IMR-90 (cell line): Measurements from ENCODE around the gene ST6GALNAC4. TPM values are rescaled to one million over a fixed set of nuclear protein-coding genes. Genes with fewer than 3 reads are reported as not detected.

ENCODE experiments used
- ATAC-seq: fragments of 200-7000 bp; cut with Tn5 transposase; 2 replicates; pipeline ENCODE4 v1.9.1; 2020; ENCODE audit warnings: low read depth, mild to moderate bottlenecking, moderate library complexity
- BruUV-seq: library from RNA; stranded (reverse); fragments of 400-500 nt; replicated peaks from 2 replicates; lab custom pipeline; 2021; lab: Mats Ljungman, UMichigan
- CTCF ChIA-PET: fragments of 300-600 bp; formaldehyde crosslinking; extraction: SDS; loops from one replicate; lab custom pipeline; 2021; ENCODE audit warnings: antibody characterized with exemption; lab: Yijun Ruan, JAX
- POLR2A ChIA-PET: fragments of 300-600 bp; sonication (Branson Sonifier 250); formaldehyde crosslinking; loops from one replicate; lab custom pipeline; 2022; ENCODE audit warnings: antibody characterized with exemption; ENCODE audit not compliant: unreplicated experiment; lab: Charles Lee
- DNase-seq: peaks from one replicate; pipeline ENCODE4 v3.0.0; 2013
- H2AFZ ChIP-seq: replicated peaks from 2 replicates; pipeline ENCODE3; 2013; ENCODE audit warnings: low read length, mild to moderate bottlenecking; ENCODE audit not compliant: poor library complexity
- H2AK5ac ChIP-seq: 2 replicates; pipeline ENCODE4 v1.6.1; 2013; ENCODE audit warnings: low read depth, low read length, inconsistent platforms
- H2AK9ac ChIP-seq: replicated peaks from 2 replicates; pipeline ENCODE3; 2013; ENCODE audit warnings: mild to moderate bottlenecking, low read depth, low read length, moderate library complexity; ENCODE audit not compliant: poor library complexity
- H2BK120ac ChIP-seq: 2 replicates; pipeline ENCODE4 v1.6.1; 2013; ENCODE audit warnings: low read depth, low read length, inconsistent platforms
- H2BK15ac ChIP-seq: 3 replicates; pipeline ENCODE4 v1.6.1; 2013; ENCODE audit warnings: low read depth, low read length, inconsistent platforms
- H2BK20ac ChIP-seq: 2 replicates; pipeline ENCODE4 v1.6.1; 2013; ENCODE audit warnings: low read depth, mild to moderate bottlenecking, inconsistent platforms, low read length, moderate library complexity
- H2BK5ac ChIP-seq: 2 replicates; pipeline ENCODE4 v1.6.1; 2013; ENCODE audit warnings: mild to moderate bottlenecking, low read depth, low read length, inconsistent platforms; ENCODE audit not compliant: poor library complexity, severe bottlenecking
- H3K14ac ChIP-seq: replicated peaks from 2 replicates; pipeline ENCODE4 v1.6.1; 2013; ENCODE audit warnings: low read depth, low read length, inconsistent platforms
- H3K18ac ChIP-seq: 2 replicates; pipeline ENCODE4 v1.6.1; 2013; ENCODE audit warnings: low read depth, low read length, control low read depth
- H3K23ac ChIP-seq: 2 replicates; pipeline ENCODE4 v1.6.1; 2013; ENCODE audit warnings: low read depth, low read length, inconsistent platforms
- H3K27ac ChIP-seq: 2 replicates; pipeline ENCODE4 v1.5.1; 2013; ENCODE audit warnings: mild to moderate bottlenecking, control low read depth, low read length; ENCODE audit not compliant: insufficient read depth
- H3K27me3 ChIP-seq: 2 replicates; pipeline ENCODE4 v1.6.1; 2013; ENCODE audit warnings: low read length; ENCODE audit not compliant: control insufficient read depth, insufficient read depth
- H3K36me3 ChIP-seq: 2 replicates; pipeline ENCODE4 v1.6.1; 2013; ENCODE audit warnings: low read length, mixed read lengths; ENCODE audit not compliant: control insufficient read depth, insufficient read depth
- H3K4ac ChIP-seq: 2 replicates; pipeline ENCODE4 v1.6.1; 2013; ENCODE audit warnings: low read depth, low read length, inconsistent platforms
- H3K4me1 ChIP-seq: 2 replicates; pipeline ENCODE4 v1.6.1; 2013; ENCODE audit warnings: low read length, mixed read lengths; ENCODE audit not compliant: control insufficient read depth, insufficient read depth
- H3K4me2 ChIP-seq: 2 replicates; pipeline ENCODE4 v1.6.1; 2013; ENCODE audit warnings: low read depth, mild to moderate bottlenecking, control low read depth, low read length, moderate library complexity
- H3K4me3 ChIP-seq: 2 replicates; pipeline ENCODE4 v1.5.1; 2013; ENCODE audit warnings: low read depth, mild to moderate bottlenecking, control low read depth, low read length, moderate library complexity; ENCODE audit not compliant: insufficient read depth
- H3K56ac ChIP-seq: 2 replicates; pipeline ENCODE4 v1.6.1; 2013; ENCODE audit warnings: low read length, inconsistent platforms; ENCODE audit not compliant: insufficient read depth; ENCODE audit errors: extremely low read depth
- H3K79me1 ChIP-seq, 2 experiments: 2 replicates each; pipeline ENCODE4 v1.6.1; 2013; ENCODE audit warnings: low read length in 2 of 2, inconsistent platforms in 1 of 2, low read depth in 1 of 2
- H3K9ac ChIP-seq: 2 replicates; pipeline ENCODE4 v1.6.1; 2013; ENCODE audit warnings: low read depth, low read length, control low read depth
- H3K9me1 ChIP-seq: 2 replicates; pipeline ENCODE4 v1.6.1; 2013; ENCODE audit warnings: low read length, inconsistent platforms; ENCODE audit not compliant: insufficient read depth
- H3K9me3 ChIP-seq: 2 replicates; pipeline ENCODE4 v1.6.1; 2013; ENCODE audit warnings: low read length; ENCODE audit not compliant: control insufficient read depth, insufficient read depth
- H4K20me1 ChIP-seq: 2 replicates; pipeline ENCODE4 v1.6.1; 2013; ENCODE audit warnings: low read length, inconsistent platforms; ENCODE audit not compliant: insufficient read depth
- H4K5ac ChIP-seq: 2 replicates; pipeline ENCODE4 v1.6.1; 2013; ENCODE audit warnings: mild to moderate bottlenecking, low read depth, low read length, control low read depth
- H4K8ac ChIP-seq, 2 experiments: 2 replicates each; pipeline ENCODE4 v1.6.1; 2013; ENCODE audit warnings: low read depth in 2 of 2, low read length in 2 of 2, control low read depth in 1 of 2, inconsistent platforms in 1 of 2
- H4K91ac ChIP-seq: 2 replicates; pipeline ENCODE4 v1.6.1; 2013; ENCODE audit warnings: low read depth, low read length, inconsistent platforms; ENCODE audit not compliant: insufficient read depth
- BHLHE40 ChIP-seq: fragments of 150-350 bp; IDR thresholded peaks from 2 replicates; pipeline ENCODE4 v1.6.1; 2016; ENCODE audit warnings: mild to moderate bottlenecking, low read depth, low read length
- CEBPB ChIP-seq: IDR thresholded peaks from 2 replicates; pipeline ENCODE4 v1.6.1; 2012; ENCODE audit warnings: low read depth, low read length, improper control_type of control experiment
- CTCF ChIP-seq: conservative IDR thresholded peaks from 2 replicates; pipeline ENCODE4 v1.5.1; 2012; ENCODE audit warnings: mild to moderate bottlenecking, low read depth, low read length, improper control_type of control experiment
- ELK1 ChIP-seq: fragments of 150-350 bp; IDR thresholded peaks from 2 replicates; pipeline ENCODE4 v1.6.1; 2016; ENCODE audit warnings: low read depth, mild to moderate bottlenecking, low read length, moderate library complexity, borderline replicate concordance
- FOS ChIP-seq: fragments of 150-350 bp; IDR thresholded peaks from 2 replicates; pipeline ENCODE4 v1.6.1; 2016; ENCODE audit warnings: low read depth, low read length
- MAFK ChIP-seq: IDR thresholded peaks from 2 replicates; pipeline ENCODE4 v1.6.1; 2012; ENCODE audit warnings: low read depth, low read length, improper control_type of control experiment
- POLR2A ChIP-seq: IDR thresholded peaks from 2 replicates; pipeline ENCODE4 v1.6.1; 2012; ENCODE audit warnings: mild to moderate bottlenecking, low read depth, low read length
- RCOR1 ChIP-seq: IDR thresholded peaks from 2 replicates; pipeline ENCODE4 v1.6.1; 2012; ENCODE audit warnings: mild to moderate bottlenecking, low read length, improper control_type of control experiment; ENCODE audit not compliant: insufficient replicate concordance
- RFX5 ChIP-seq: IDR thresholded peaks from 2 replicates; pipeline ENCODE4 v1.8.0; 2012; ENCODE audit warnings: low read depth, mild to moderate bottlenecking, low read length, moderate library complexity
- USF2 ChIP-seq: fragments of 150-350 bp; IDR thresholded peaks from 2 replicates; pipeline ENCODE4 v1.6.1; 2017; ENCODE audit warnings: mild to moderate bottlenecking, antibody characterized with exemption, low read length, low read depth
- WGBS, 2 experiments: methylation state at CpG; one replicate each; pipeline versions ENCODE4 v1.1.5 to v1.1.7; 2013; ENCODE audit warnings: missing lambda C conversion rate in 2 of 2; ENCODE audit not compliant: insufficient read length in 1 of 2; ENCODE audit errors: extremely low coverage in 2 of 2; 5-methylcytosine and 5-hydroxymethylcytosine counted together
- dilution Hi-C: fragments of 300-500 bp; cut with HindIII; formaldehyde crosslinking; loops from one replicate; pipeline ENCODE4 v1.14.3; 2018; ENCODE audit warnings: low sequenced_read_pairs; ENCODE audit not compliant: unreplicated experiment
- in situ Hi-C: fragments of 300-500 bp; cut with MboI; formaldehyde crosslinking; loops from 3 replicates; pipeline ENCODE4 v1.14.3; 2019; ENCODE audit warnings: low sequenced_read_pairs, inconsistent platforms, mixed read lengths
- intact Hi-C: fragments of 100-400 bp; cut with micrococcal nuclease; formaldehyde crosslinking; loops from 2 replicates; pipeline ENCODE4 v1.10.0; 2022
- polyA plus RNA-seq, 3 experiments: library from polyadenylated mRNA; depleted of rRNA; stranded (reverse); fragments of >200 nt; gene quantifications; 2 replicates each; pipeline ENCODE4 v1.2.3, GENCODE V29; 2012; ENCODE audit warnings: low replicate concordance in 1 of 3
- total RNA-seq: library from RNA; depleted of rRNA; stranded (reverse); fragments of >200 nt; gene quantifications from 2 replicates; pipeline ENCODE4 v1.2.3, GENCODE V29; 2012

The ST6GALNAC4 gene
- total and polyA plus RNA-seq, 2 of the 4 experiments (the other 2 are of a cell fraction) = 12.5 to 32.9 TPM

- Histone ChIP-seq H3K4ac (no peak overlapping the region), H2BK120ac (no peak overlapping the region), H3K9me3 (no peaks in the 10 kb centered on the region; the same call in 1 of the 2 replicates), H2BK20ac (no peak overlapping the region), H4K20me1 (peaks cover 28% of the 10 kb centered on the region), H3K9me1 (peaks cover 15% of the 10 kb centered on the region), H2BK15ac (no peak overlapping the region), H3K18ac (no peak overlapping the region), H3K36me3 (peaks cover 1% of the 10 kb centered on the region; the same call in 1 of the 2 replicates), H3K79me1 (peaks cover 6 to 59% of the 10 kb centered on the region in 2 experiments), H2AK5ac (peak overlapping the region; percentile 15), H3K27ac (no peak overlapping the region), H4K8ac (no peak overlapping the region), H3K9ac (no peak overlapping the region), H3K4me3 (no peak overlapping the region), H3K4me2 (no peak overlapping the region), H4K5ac (no peak overlapping the region), H2BK5ac (no peak overlapping the region), H2AK9ac (no peak overlapping the region), H2AFZ (no peak overlapping the region), H4K91ac (no peak overlapping the region), H3K23ac (no peak overlapping the region), H3K4me1 (peaks cover 4% of the 10 kb centered on the region), H3K27me3 (no peaks in the 10 kb centered on the region), H3K56ac (no peak overlapping the region), H3K14ac (no peak overlapping the region)
- intact Hi-C loops = no loop called here
- TF ChIP-seq RCOR1 (no peak), CTCF (no peak), CEBPB (no peak), MAFK (no peak), POLR2A (no peak), BHLHE40 (no peak), RFX5 (no peak), USF2 (no peak), ELK1 (no peak), FOS (no peak)
- DNase-seq (no peak), ATAC-seq (no peak)
- ChIA-PET CTCF (interaction anchor here (1.6 kb wide), 1 partner anchor 11 kb away, joined by 10 read pairs; no protein-coding TSS in a partner anchor), POLR2A (no interaction called here)
- dilution Hi-C loops = no loop called here
- WGBS, 2 experiments = 87% methylated on average over 7 of the region's 17 CpGs; no CpG with 5 or more reads in 1 of the 2 experiments
- in situ Hi-C loops = no loop called here
- no TSS peak for BruUV-seq
These were observed 37.1 kb upstream of the ST6GALNAC4 start for GRCh38 chr9:127953768-127954505.
